Activated CD4-positive, alpha-beta memory T cell treated with anti-CD3 and anti-CD28 coated beads, Interleukin-2, amount 10 ng/mL, durations not matched to agents 7 days and 5 days (primary cell): ENCODE results near the gene MASP1. TPM values are rescaled to one million over a fixed set of nuclear protein-coding genes. Genes with fewer than 3 reads are reported as not detected.

Source experiments
- CTCF ChIA-PET: fragments of 350-600 bp; sonication (Branson Sonifier 250); formaldehyde crosslinking; loops from one replicate; lab custom pipeline; 2021; ENCODE audit warnings: antibody characterized with exemption, inconsistent platforms; lab: Charles Lee
- POLR2A ChIA-PET: fragments of 350-600 bp; sonication (Branson Sonifier 250); formaldehyde crosslinking; loops from one replicate; lab custom pipeline; 2021; ENCODE audit warnings: antibody characterized with exemption; lab: Charles Lee
- DNase-seq: peaks from one replicate; pipeline ENCODE4 v3.0.0-alpha.2; 2020
- H3K27ac Mint-ChIP-seq: one replicate; pipeline ENCODE4 v1.8.0; 2021; ENCODE audit warnings: mild to moderate bottlenecking, mixed read lengths
- H3K27me3 Mint-ChIP-seq: one replicate; pipeline ENCODE4 v1.8.0; 2021; ENCODE audit warnings: mixed read lengths
- H3K36me3 Mint-ChIP-seq: one replicate; pipeline ENCODE4 v1.8.0; 2021; ENCODE audit warnings: low read depth, mixed read lengths
- H3K4me1 Mint-ChIP-seq: one replicate; pipeline ENCODE4 v1.8.0; 2021; ENCODE audit warnings: mixed read lengths
- H3K4me3 Mint-ChIP-seq: one replicate; pipeline ENCODE4 v1.8.0; 2021; ENCODE audit warnings: mild to moderate bottlenecking, mixed read lengths
- H3K9me3 Mint-ChIP-seq: one replicate; pipeline ENCODE4 v1.8.0; 2021; ENCODE audit warnings: mixed read lengths
- total RNA-seq, 2 experiments: library from RNA; stranded (reverse); gene quantifications; one replicate each; pipeline ENCODE4 v1.2.3, GENCODE V29; 2021

The MASP1 gene
- total RNA-seq, 2 experiments from 2014 or later: not detected

DNA sequence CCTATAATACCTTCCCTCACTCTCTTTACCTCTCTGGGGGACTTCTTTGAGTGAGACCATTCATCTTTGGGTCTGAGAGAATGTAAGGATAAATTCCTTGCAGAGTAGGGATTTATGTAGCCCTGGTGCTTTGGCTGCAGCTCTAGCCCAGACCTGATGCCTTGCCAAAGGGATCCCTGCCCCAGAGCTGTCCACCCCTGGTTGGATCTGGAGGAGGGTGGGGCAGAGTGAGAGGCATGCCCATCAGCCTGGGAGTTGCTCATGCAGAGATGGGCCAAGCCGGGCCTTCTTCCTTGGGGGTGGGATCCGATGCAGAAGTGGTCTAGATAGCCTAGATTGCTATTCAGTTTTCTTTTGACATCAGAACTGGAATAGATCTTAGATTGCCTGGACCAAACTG, 62.8 kb downstream of the MASP1 start:
- no peaks in the 10 kb centered on the region for H3K9me3 Mint-ChIP-seq
- DNase-seq: no peak
- H3K27me3 Mint-ChIP-seq: peaks cover 14% of the 10 kb centered on the region
- H3K4me1 Mint-ChIP-seq: no peaks in the 10 kb centered on the region
- no peak overlapping the region for H3K27ac Mint-ChIP-seq
- ChIA-PET CTCF (no interaction called here), POLR2A (no interaction called here)
- H3K4me3 Mint-ChIP-seq: no peak overlapping the region
- no peaks in the 10 kb centered on the region for H3K36me3 Mint-ChIP-seq

DNA sequence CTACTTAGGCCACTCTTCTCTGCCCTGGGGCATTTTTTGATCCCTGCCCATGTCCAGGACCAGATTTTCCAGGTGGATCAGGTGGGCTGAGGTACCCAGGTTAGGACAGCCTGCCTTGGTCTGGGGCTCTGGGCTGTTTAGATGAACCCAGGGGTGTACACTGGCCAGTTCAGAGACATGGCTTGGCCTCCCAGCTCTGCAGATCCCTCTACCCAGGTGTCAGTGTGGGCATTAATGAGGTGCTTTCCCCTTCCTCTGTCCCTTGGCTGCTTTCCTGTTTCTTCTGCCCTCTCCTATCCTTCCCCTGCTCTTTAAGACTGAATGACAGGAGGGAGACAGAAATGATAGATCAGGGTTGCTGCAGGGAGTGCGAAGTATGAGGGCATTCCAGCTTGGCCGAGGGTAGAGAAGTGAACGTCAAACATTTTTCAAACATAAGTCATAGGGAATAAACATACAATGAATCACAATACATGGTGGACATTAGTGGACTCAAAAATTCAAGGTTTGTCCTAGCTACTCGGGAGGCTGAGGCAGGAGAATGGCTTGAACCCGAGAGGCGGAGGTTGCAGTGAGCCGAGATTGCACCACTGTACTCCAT, 63.8 kb downstream of the MASP1 start:
- Mint-ChIP-seq H3K4me3 (no peak overlapping the region), H3K36me3 (no peaks in the 10 kb centered on the region), H3K9me3 (no peaks in the 10 kb centered on the region), H3K27me3 (peaks cover 14% of the 10 kb centered on the region), H3K4me1 (no peaks in the 10 kb centered on the region), H3K27ac (no peak overlapping the region)
- no peak for DNase-seq
- ChIA-PET CTCF (no interaction called here), POLR2A (no interaction called here)

DNA sequence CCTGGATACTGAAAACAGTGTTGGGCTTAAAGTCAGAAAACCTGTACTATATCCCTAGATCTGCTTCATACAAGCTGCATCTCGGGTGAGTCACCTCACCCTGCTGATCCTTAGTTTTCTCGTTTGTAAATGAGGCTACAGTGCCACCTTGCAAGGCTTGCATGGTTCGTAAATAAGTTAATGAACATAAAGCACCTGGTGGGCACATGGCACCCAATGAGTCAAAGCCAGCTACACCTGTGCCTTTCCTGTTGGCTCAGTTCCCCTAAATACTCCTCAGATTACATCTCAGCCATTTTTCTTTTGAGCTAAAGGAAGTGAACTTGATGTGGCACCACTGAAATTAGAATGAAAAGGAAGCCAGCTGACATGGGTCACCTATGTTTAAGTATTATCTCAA, 67.7 kb downstream of the MASP1 start:
- H3K4me3 Mint-ChIP-seq: no peak overlapping the region
- POLR2A ChIA-PET: no interaction called here
- no peak overlapping the region for H3K27ac Mint-ChIP-seq
- no peaks in the 10 kb centered on the region for H3K9me3 Mint-ChIP-seq
- H3K4me1 Mint-ChIP-seq: no peaks in the 10 kb centered on the region
- peaks cover 6% of the 10 kb centered on the region for H3K27me3 Mint-ChIP-seq
- CTCF ChIA-PET: interaction anchor here (0.8 to 1.4 kb wide), 3 partner anchors 22 to 788 kb away, joined by 3 to 4 read pairs (median 3); no protein-coding TSS in a partner anchor
- DNase-seq: no peak
- H3K36me3 Mint-ChIP-seq: no peaks in the 10 kb centered on the region

DNA sequence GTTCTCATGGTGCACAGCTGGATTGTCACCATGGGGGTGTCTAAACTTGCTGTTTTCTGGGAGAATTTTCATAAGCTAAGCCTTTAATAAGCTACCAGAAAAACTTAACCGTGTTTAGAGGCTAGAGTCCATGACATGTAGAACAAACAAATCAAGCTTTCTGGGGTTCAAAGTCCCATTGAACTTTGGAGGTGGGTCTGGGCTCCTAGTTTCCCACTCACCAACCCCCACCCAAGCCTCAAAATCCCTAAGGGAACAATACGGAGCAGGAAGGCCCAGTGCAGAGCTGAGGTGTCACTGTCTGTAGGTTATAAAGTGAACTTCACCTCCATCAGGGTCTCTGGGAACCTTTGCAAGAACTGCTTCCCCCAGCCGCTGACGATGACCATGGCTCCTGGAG, 68.7 kb downstream of the MASP1 start:
- ChIA-PET CTCF (interaction anchor here (0.7 to 1.4 kb wide), 4 partner anchors 12 to 494 kb away, joined by 3 to 4 read pairs (median 4); no protein-coding TSS in a partner anchor), POLR2A (no interaction called here)
- no peak overlapping the region for H3K4me3 Mint-ChIP-seq
- no peaks in the 10 kb centered on the region for H3K4me1 Mint-ChIP-seq
- DNase-seq: no peak
- H3K9me3 Mint-ChIP-seq: no peaks in the 10 kb centered on the region
- H3K27ac Mint-ChIP-seq: no peak overlapping the region
- H3K27me3 Mint-ChIP-seq: peaks cover 3% of the 10 kb centered on the region
- H3K36me3 Mint-ChIP-seq: no peaks in the 10 kb centered on the region

DNA sequence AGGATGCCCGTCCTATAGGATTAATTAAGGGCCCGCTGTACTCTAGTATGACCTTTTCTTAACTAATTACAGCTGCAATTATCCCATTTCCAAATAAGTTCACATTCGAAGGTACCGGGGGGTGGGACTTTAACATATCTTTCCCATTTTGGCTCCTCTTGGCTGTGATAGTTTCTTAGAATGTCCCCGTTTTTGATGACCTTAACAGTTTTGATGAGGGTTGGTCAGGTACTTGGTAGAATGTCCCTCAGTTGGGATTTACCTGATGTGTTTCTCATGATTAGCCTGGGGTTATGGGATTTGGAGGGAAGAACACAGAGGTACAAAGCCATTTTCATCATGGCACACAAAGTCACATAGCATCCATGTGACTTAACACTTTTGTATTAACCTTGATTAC, 76.1 kb downstream of the MASP1 start:
- no peaks in the 10 kb centered on the region for H3K4me1 Mint-ChIP-seq
- ChIA-PET CTCF (interaction anchor here (1.3 to 1.7 kb wide), 2 partner anchors 9 to 103 kb away, joined by 4 to 5 read pairs; no protein-coding TSS in a partner anchor), POLR2A (no interaction called here)
- no peak for DNase-seq
- H3K9me3 Mint-ChIP-seq: no peaks in the 10 kb centered on the region
- peaks cover 20% of the 10 kb centered on the region for H3K27me3 Mint-ChIP-seq
- H3K36me3 Mint-ChIP-seq: no peaks in the 10 kb centered on the region
- H3K27ac Mint-ChIP-seq: no peak overlapping the region
- H3K4me3 Mint-ChIP-seq: no peak overlapping the region

DNA sequence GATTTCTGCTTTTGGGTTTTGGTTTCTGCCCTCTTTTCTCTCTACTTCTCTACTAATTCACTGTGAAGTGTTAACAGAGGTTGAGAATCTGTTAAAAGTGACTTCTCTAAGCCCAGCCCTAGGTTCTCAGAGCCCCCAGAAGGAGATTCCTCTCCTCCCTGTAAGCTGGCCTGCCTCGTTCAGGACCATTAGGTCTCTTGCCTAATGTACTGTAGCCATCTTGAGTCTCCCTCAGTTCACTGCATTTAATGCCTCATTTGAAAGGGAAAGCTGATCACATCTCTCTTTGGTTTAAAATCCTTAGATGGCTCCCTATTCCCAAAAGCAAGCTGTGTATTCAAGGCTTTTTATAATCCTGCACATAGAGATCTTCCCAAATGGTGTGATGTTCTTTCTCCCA, 77.9 kb downstream of the MASP1 start:
- Mint-ChIP-seq H3K27ac (no peak overlapping the region), H3K4me1 (no peaks in the 10 kb centered on the region), H3K4me3 (no peak overlapping the region), H3K27me3 (peaks cover 23% of the 10 kb centered on the region), H3K36me3 (no peaks in the 10 kb centered on the region), H3K9me3 (no peaks in the 10 kb centered on the region)
- ChIA-PET CTCF (no interaction called here), POLR2A (no interaction called here)
- no peak for DNase-seq

DNA sequence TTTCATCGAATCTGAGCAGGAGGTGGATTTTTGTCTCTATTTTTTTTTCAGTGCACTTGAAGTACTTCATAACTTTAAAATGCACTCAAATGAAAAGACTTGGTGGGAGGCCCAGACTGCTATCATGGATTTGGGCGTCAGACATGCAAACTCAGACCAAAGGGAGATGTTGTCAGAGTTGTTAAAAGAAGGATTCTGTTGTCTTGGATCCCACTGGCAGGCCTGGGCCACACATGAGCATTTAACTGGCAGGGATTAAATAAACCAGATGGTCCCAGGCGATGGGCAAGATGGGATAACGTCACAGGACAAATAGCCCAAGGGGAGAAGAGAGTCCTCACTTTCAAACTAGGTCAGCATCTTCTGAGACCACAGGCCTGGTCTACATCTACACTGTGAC, 78.8 kb downstream of the MASP1 start:
- Mint-ChIP-seq H3K9me3 (no peaks in the 10 kb centered on the region), H3K4me3 (no peak overlapping the region), H3K4me1 (no peaks in the 10 kb centered on the region), H3K36me3 (no peaks in the 10 kb centered on the region), H3K27me3 (peaks cover 20% of the 10 kb centered on the region), H3K27ac (no peak overlapping the region)
- DNase-seq: no peak
- ChIA-PET CTCF (no interaction called here), POLR2A (no interaction called here)

DNA sequence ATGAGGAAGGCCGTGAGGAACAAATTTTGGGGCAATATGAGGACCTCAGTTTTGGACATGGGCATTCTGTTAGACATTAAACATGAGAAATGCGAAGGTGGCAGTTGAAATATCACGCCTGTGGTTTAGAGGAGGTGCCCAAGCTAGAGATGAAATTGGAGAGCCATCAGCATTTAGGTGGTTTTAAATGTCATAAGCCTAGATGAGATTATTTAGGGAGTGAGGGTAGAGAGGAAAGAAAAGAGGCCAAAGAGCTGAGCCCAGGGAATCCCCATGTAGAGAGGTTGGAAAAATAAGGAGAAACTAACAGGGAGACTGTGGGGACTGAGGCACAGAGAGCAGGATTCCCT, 79.4 kb downstream of the MASP1 start:
- no peak for DNase-seq
- ChIA-PET POLR2A (no interaction called here), CTCF (no interaction called here)
- H3K27me3 Mint-ChIP-seq: peaks cover 19% of the 10 kb centered on the region
- H3K4me3 Mint-ChIP-seq: no peak overlapping the region
- H3K27ac Mint-ChIP-seq: no peak overlapping the region
- no peaks in the 10 kb centered on the region for H3K36me3 Mint-ChIP-seq
- H3K9me3 Mint-ChIP-seq: no peaks in the 10 kb centered on the region
- H3K4me1 Mint-ChIP-seq: no peaks in the 10 kb centered on the region

DNA sequence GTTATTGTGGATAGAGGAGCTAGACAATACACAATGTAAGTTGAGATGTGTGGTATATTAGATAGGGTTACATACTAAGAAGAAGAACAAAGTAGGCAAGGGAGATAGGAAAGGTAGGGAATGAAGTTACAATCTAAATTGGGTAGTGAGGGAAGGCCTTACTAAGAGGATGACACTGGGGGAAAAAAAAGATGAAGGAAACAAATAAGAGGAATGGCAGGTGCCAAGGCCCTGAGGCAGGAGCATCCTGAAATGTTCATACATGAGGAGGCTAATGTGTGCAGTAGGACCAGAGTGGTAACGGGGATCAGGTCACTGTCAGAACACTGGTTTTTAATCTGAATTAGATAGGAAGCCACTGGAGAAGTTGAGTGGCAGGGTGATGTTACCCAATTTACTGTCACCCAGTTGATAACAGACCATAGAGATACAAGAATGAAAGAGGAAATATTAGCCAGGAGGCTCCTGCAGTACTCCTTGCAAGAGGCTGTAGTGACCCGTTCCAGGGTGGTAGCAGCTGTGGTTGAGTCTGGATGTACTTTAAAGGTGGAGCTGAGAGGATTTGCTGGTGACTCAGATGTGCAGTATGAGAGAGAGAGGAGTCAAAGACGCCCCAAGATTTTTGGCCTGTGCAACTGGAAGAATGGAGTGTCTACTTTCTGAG, 79.9 kb downstream of the MASP1 start:
- Mint-ChIP-seq H3K36me3 (no peaks in the 10 kb centered on the region), H3K4me3 (no peak overlapping the region), H3K27ac (no peak overlapping the region), H3K9me3 (no peaks in the 10 kb centered on the region), H3K27me3 (peaks cover 17% of the 10 kb centered on the region), H3K4me1 (no peaks in the 10 kb centered on the region)
- ChIA-PET CTCF (interaction anchor here (1.3 kb wide), 1 partner anchor 17 kb away, joined by 3 read pairs; no protein-coding TSS in a partner anchor), POLR2A (no interaction called here)
- DNase-seq: no peak

DNA sequence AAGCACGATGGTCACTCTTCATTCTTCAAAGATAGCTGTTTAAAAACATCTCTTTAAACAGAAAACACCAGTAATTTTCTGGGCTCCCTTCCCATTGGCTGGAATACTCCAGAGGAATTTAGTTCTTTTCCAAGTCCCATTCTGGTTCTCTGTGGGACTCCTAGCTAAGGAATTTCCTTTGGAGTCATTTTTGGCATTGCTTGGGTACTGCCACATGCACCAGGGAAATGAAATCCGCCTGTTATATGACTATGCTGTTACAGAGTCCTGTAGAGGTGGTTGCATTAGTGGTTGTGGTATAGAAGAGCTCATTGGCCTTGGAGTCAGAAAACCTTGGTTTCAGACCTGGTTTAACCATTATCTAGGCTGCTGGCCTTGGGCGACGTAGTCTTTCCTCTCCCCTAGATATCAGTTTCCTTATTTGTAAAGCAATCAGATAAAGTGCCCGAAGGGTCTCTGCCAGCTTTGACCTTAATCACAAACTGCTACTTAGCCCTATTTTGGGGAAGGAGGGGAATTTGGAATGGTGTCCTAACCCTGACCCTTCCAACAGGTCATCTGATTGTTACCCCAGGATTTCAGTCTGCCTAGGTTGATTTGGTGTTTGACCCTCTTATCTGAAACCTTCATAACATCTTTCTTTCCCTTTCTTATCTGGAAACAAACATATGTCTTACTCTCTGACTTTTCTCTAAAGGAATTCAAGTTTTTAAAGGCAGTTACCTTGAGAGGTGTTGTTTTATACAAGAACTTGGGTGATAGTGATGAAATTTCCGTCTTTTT, 80.8 kb downstream of the MASP1 start:
- POLR2A ChIA-PET: interaction anchor here (1.0 kb wide), 1 partner anchor 9 kb away, joined by 3 read pairs; no protein-coding TSS in a partner anchor
- Mint-ChIP-seq H3K27me3 (peaks cover 13% of the 10 kb centered on the region), H3K4me1 (no peaks in the 10 kb centered on the region), H3K36me3 (no peaks in the 10 kb centered on the region), H3K27ac (no peak overlapping the region), H3K4me3 (no peak overlapping the region), H3K9me3 (no peaks in the 10 kb centered on the region)
- CTCF ChIA-PET: interaction anchor here (0.9 to 1.3 kb wide), 3 partner anchors 12 to 71 kb away, joined by 3 to 4 read pairs (median 3); partner anchors contain the start of gene RPL39L
- DNase-seq: no peak

DNA sequence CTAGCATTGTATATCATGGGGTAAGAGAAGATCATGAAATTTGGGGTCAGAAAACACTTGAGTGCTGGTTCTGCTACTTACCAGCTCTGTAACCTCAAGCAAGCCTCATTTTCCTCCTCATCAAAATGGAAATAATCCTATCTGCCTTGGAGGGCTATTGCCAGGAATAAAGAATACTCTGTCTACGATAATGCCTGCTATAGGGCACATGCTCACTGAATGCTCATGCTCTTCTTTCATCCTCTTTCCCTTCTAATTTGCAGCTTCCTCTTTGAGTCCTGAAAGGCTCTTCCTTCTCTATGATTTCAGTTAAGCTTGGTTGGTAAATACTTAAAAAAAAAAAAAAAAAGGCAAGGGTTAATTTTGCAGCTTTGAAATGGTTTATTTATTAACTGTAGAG, 81.4 kb downstream of the MASP1 start:
- no peak for DNase-seq
- Mint-ChIP-seq H3K36me3 (no peaks in the 10 kb centered on the region), H3K4me1 (no peaks in the 10 kb centered on the region), H3K27me3 (peaks cover 13% of the 10 kb centered on the region), H3K4me3 (no peak overlapping the region), H3K27ac (no peak overlapping the region), H3K9me3 (no peaks in the 10 kb centered on the region)
- POLR2A ChIA-PET: interaction anchor here (1.0 kb wide), 1 partner anchor 10 kb away, joined by 3 read pairs; no protein-coding TSS in a partner anchor
- CTCF ChIA-PET: interaction anchor here (0.9 to 1.3 kb wide), 4 partner anchors 12 to 106 kb away, joined by 3 to 4 read pairs (median 4); partner anchors contain the start of gene RPL39L

DNA sequence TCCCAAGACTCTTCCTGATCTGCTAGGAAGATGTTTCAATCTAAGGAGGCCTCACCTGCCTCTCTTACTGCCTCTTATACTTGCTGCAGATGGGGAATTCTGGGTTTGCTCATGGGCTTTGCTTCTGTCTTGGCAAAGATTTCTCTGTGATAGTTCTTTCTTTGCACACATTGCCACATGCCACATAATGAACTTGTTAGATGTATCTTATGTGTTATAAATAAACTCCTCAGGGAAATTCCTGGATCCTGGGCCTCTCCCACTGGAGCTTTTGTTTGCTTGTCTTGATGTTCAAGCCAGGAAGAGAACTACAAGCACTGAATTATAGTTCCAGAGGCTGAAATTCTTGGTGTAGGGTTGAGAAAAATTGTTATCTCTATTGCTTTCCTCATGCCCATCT, 82.0 kb downstream of the MASP1 start:
- no peaks in the 10 kb centered on the region for H3K4me1 Mint-ChIP-seq
- CTCF ChIA-PET: interaction anchor here (1.0 kb wide), 1 partner anchor 107 kb away, joined by 4 read pairs; no protein-coding TSS in a partner anchor

DNA sequence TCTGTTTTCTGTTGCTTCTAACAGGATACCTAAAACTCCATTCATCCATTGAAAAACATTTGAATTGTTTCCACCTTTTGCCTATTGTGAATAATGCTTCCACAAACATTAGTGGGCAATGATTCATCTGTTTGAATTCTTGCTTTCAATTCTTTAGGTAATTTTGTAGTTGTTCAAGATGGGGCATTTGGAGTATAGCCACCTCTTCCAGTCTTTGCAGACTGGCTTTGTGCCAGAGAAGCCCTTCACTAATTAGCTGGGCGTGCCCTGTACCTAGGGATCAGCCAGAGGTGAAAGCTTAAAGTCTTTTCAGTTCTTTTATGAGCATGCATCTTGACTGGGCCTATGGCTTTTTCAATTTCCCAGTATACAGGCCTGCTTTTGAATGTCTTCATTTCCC, 83.4 kb downstream of the MASP1 start:
- H3K36me3 Mint-ChIP-seq: no peaks in the 10 kb centered on the region
- no peaks in the 10 kb centered on the region for H3K9me3 Mint-ChIP-seq
- no peak overlapping the region for H3K4me3 Mint-ChIP-seq
- ChIA-PET POLR2A (no interaction called here), CTCF (no interaction called here)
- H3K4me1 Mint-ChIP-seq: no peaks in the 10 kb centered on the region
- H3K27ac Mint-ChIP-seq: no peak overlapping the region
- peaks cover 15% of the 10 kb centered on the region for H3K27me3 Mint-ChIP-seq
- DNase-seq: no peak

More for the DNA sequence above, 82.0 kb downstream of the MASP1 start:
- Mint-ChIP-seq H3K27ac (no peak overlapping the region), H3K27me3 (peaks cover 14% of the 10 kb centered on the region), H3K4me3 (no peak overlapping the region), H3K36me3 (no peaks in the 10 kb centered on the region), H3K9me3 (no peaks in the 10 kb centered on the region)
- POLR2A ChIA-PET: interaction anchor here (1.0 kb wide), 1 partner anchor 11 kb away, joined by 3 read pairs; no protein-coding TSS in a partner anchor
- DNase-seq: no peak
